HepG2 (cell line): ENCODE data around the gene ANO3.

Source experiments
- ARHGAP35 ChIP-seq: sonication (generic); formaldehyde crosslinking; IDR thresholded peaks from 2 replicates; pipeline ENCODE4 v1.9.0; 2022; ENCODE audit warnings: mild to moderate bottlenecking, inconsistent platforms, moderate library complexity, missing genetic modification reagents, borderline replicate concordance
- BCL3 ChIP-seq: sonication (generic); formaldehyde crosslinking; IDR thresholded peaks from 2 replicates; pipeline ENCODE4 v1.5.1; 2020; ENCODE audit warnings: mild to moderate bottlenecking, missing genetic modification reagents, moderate library complexity
- CEBPB ChIP-seq: IDR thresholded peaks from 2 replicates; pipeline ENCODE4 v1.6.1; 2011; ENCODE audit warnings: low read depth, low read length, improper control_type of control experiment, borderline replicate concordance
- MAZ ChIP-seq, 2 experiments: sonication (generic) in 1 of 2; formaldehyde crosslinking in 1 of 2; IDR thresholded peaks; 2 replicates each; pipeline versions ENCODE4 v1.5.0 to v1.6.1; 2012 to 2020; ENCODE audit warnings: low read depth in 2 of 2, mild to moderate bottlenecking in 2 of 2, borderline replicate concordance in 1 of 2, improper control_type of control experiment in 1 of 2, low read length in 1 of 2, missing genetic modification reagents in 1 of 2, moderate library complexity in 1 of 2
- PCBP2 ChIP-seq: fragments of 200-400 bp; formaldehyde crosslinking; optimal IDR thresholded peaks from 2 replicates; pipeline ENCODE3; 2018; ENCODE audit warnings: low read length, low read depth; ENCODE audit not compliant: poor library complexity, severe bottlenecking
- RAD21 ChIP-seq: fragments of 450-650 bp; formaldehyde crosslinking; IDR thresholded peaks from 2 replicates; pipeline ENCODE4 v1.5.0; 2020; ENCODE audit warnings: mild to moderate bottlenecking
- SIN3A ChIP-seq: IDR thresholded peaks from 2 replicates; pipeline ENCODE4 v1.6.1; 2011; ENCODE audit warnings: low read depth, mild to moderate bottlenecking, control low read depth, low read length, borderline replicate concordance
- SP1 ChIP-seq, 2 experiments: fragments of 450-650 bp in 1 of 2; sonication (generic) in 1 of 2; formaldehyde crosslinking in 1 of 2; IDR thresholded peaks; 2 replicates each; pipeline versions ENCODE4 v1.4.0 to v1.6.1; 2016 to 2020; ENCODE audit warnings: missing genetic modification reagents in 1 of 2
- TIGD3 ChIP-seq: sonication (generic); formaldehyde crosslinking; IDR thresholded peaks from 2 replicates; pipeline ENCODE4 v1.5.1; 2020; ENCODE audit warnings: mild to moderate bottlenecking, missing genetic modification reagents, borderline replicate concordance
- ZBTB7A ChIP-seq: sonication (generic); formaldehyde crosslinking; IDR thresholded peaks from 2 replicates; pipeline ENCODE4 v1.8.0; 2022; ENCODE audit warnings: mild to moderate bottlenecking, missing genetic modification reagents
- ZNF512B ChIP-seq: sonication (generic); formaldehyde crosslinking; IDR thresholded peaks from 2 replicates; pipeline ENCODE4 v1.5.1; 2020; ENCODE audit warnings: missing genetic modification reagents, mild to moderate bottlenecking, borderline replicate concordance
- ZSCAN29 ChIP-seq: sonication (generic); formaldehyde crosslinking; conservative IDR thresholded peaks from 2 replicates; pipeline ENCODE4 v1.4.0; 2020; ENCODE audit warnings: mild to moderate bottlenecking, missing genetic modification reagents
- TF ChIP-seq, protein P1 (sequence below): sonication (generic); formaldehyde crosslinking; IDR thresholded peaks from 2 replicates; pipeline ENCODE4 v1.5.0; 2020; ENCODE audit warnings: mild to moderate bottlenecking, missing genetic modification reagents, moderate library complexity
- TF ChIP-seq, protein P2 (sequence below): IDR thresholded peaks from 2 replicates; pipeline ENCODE4 v1.6.1; 2016; ENCODE audit warnings: low read depth, missing genetic modification reagents, missing compliant biosample characterization

GRCh38 chr11:26329206-26329605 lies 2.7 kb upstream of the ANO3 start:
- no peak for TF ChIP-seq ZSCAN29 (CRISPR knock-in tag)
- no peak for TF ChIP-seq BCL3 (CRISPR knock-in tag)
- TF ChIP-seq RAD21 (CRISPR knock-in tag): no peak
- no peak for TF ChIP-seq ZBTB7A (CRISPR knock-in tag)
- no peak for TF ChIP-seq MAZ (IDR thresholded peaks at IDR 0.05; ENCODE audit: borderline replicate concordance, low read depth, low read length)
- TF ChIP-seq MAZ (CRISPR knock-in tag; IDR thresholded peaks at IDR 0.05; ENCODE audit: low read depth): no peak
- TF ChIP-seq, protein P1, sequence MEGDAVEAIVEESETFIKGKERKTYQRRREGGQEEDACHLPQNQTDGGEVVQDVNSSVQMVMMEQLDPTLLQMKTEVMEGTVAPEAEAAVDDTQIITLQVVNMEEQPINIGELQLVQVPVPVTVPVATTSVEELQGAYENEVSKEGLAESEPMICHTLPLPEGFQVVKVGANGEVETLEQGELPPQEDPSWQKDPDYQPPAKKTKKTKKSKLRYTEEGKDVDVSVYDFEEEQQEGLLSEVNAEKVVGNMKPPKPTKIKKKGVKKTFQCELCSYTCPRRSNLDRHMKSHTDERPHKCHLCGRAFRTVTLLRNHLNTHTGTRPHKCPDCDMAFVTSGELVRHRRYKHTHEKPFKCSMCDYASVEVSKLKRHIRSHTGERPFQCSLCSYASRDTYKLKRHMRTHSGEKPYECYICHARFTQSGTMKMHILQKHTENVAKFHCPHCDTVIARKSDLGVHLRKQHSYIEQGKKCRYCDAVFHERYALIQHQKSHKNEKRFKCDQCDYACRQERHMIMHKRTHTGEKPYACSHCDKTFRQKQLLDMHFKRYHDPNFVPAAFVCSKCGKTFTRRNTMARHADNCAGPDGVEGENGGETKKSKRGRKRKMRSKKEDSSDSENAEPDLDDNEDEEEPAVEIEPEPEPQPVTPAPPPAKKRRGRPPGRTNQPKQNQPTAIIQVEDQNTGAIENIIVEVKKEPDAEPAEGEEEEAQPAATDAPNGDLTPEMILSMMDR (CRISPR knock-in tag): no peak
- no peak for TF ChIP-seq SIN3A
- TF ChIP-seq CEBPB: no peak
- TF ChIP-seq ARHGAP35 (CRISPR knock-in tag): no peak
- no peak for TF ChIP-seq TIGD3 (CRISPR knock-in tag)
- TF ChIP-seq, protein P2, sequence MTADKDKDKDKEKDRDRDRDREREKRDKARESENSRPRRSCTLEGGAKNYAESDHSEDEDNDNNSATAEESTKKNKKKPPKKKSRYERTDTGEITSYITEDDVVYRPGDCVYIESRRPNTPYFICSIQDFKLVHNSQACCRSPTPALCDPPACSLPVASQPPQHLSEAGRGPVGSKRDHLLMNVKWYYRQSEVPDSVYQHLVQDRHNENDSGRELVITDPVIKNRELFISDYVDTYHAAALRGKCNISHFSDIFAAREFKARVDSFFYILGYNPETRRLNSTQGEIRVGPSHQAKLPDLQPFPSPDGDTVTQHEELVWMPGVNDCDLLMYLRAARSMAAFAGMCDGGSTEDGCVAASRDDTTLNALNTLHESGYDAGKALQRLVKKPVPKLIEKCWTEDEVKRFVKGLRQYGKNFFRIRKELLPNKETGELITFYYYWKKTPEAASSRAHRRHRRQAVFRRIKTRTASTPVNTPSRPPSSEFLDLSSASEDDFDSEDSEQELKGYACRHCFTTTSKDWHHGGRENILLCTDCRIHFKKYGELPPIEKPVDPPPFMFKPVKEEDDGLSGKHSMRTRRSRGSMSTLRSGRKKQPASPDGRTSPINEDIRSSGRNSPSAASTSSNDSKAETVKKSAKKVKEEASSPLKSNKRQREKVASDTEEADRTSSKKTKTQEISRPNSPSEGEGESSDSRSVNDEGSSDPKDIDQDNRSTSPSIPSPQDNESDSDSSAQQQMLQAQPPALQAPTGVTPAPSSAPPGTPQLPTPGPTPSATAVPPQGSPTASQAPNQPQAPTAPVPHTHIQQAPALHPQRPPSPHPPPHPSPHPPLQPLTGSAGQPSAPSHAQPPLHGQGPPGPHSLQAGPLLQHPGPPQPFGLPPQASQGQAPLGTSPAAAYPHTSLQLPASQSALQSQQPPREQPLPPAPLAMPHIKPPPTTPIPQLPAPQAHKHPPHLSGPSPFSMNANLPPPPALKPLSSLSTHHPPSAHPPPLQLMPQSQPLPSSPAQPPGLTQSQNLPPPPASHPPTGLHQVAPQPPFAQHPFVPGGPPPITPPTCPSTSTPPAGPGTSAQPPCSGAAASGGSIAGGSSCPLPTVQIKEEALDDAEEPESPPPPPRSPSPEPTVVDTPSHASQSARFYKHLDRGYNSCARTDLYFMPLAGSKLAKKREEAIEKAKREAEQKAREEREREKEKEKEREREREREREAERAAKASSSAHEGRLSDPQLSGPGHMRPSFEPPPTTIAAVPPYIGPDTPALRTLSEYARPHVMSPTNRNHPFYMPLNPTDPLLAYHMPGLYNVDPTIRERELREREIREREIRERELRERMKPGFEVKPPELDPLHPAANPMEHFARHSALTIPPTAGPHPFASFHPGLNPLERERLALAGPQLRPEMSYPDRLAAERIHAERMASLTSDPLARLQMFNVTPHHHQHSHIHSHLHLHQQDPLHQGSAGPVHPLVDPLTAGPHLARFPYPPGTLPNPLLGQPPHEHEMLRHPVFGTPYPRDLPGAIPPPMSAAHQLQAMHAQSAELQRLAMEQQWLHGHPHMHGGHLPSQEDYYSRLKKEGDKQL: no peak
- TF ChIP-seq PCBP2: no peak
- no peak for TF ChIP-seq SP1 (IDR thresholded peaks at IDR 0.05)
- TF ChIP-seq SP1 (CRISPR knock-in tag; IDR thresholded peaks at IDR 0.05): no peak
- no peak for TF ChIP-seq ZNF512B
